HL-60/S4 treated with phorbol 12-myristate 13-acetate at 8.2 ng/mL for 4 days and 3 days (cell line): ENCODE results near the gene CSNK2A2.

ENCODE experiments used
- in situ Hi-C: fragments of 300-500 bp; cut with MboI; formaldehyde crosslinking; loops from 2 replicates; pipeline ENCODE4 v1.15.0; 2022; ENCODE audit warnings: low sequenced_read_pairs

The CSNK2A2 gene

DNA sequence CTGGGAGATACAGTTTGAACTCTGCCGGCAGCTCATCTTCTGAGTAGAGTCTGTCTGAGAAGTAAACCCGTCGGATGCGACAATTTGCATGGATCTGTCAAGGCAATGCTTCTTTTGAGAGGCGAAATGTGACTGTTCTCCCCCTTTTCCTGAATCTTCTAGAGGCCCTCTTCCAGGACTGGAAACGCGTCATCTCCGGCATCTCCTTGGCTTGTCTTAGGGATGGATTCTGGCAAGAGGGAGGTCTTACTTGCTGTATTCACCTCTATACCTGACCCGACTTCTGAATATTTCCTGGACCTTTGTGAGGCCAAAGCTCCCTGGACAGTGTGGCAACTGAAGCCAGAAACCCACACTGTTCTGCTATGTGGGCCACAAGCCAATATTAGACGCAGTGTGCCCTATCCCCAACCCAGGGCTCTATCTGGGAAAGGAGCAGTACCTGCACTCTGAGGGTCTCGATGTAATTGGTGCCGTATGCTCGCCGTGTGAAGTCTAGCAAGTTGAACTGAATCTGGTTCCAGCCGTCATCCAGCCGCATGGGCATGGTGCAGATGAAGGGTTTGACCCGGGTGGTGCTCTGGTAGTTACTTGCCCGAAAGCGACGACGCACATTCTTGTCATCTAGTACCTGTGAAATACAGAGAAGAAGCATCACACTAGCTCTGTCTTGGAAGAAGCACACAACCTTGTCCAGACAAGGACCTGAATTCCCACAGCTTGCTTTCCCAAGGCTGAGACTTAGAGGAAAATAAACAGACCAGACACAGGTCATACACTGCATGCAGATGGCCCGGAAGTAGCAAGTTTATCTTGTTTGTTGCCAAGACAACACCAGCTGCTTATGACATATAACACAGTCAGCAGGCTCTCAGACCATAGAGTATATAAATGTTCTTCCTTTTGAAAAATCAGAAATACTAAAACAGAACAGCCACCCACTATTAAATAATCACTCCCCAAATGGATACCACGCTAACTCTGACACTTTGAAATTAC lies 82.8 kb downstream of the CSNK2A2 start:
- in situ Hi-C loops, result no loop called here

DNA sequence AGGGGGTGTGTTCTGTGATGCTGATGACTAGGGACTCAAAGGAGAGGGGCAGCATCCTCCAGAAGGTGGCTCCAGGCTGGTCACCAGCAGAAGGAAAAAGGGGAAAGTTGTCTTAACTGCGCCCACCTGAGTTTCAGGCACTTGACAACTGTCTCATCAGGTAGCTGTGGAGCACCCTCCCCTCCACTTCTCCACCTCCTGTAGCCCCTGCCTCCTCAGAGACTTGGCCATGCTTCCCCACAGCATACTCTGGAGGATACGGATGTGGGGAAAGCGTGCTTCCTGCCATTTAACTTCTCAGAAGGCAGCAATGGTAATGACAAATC lies 86.6 kb downstream of the CSNK2A2 start:
- in situ Hi-C loops, result no loop called here

DNA sequence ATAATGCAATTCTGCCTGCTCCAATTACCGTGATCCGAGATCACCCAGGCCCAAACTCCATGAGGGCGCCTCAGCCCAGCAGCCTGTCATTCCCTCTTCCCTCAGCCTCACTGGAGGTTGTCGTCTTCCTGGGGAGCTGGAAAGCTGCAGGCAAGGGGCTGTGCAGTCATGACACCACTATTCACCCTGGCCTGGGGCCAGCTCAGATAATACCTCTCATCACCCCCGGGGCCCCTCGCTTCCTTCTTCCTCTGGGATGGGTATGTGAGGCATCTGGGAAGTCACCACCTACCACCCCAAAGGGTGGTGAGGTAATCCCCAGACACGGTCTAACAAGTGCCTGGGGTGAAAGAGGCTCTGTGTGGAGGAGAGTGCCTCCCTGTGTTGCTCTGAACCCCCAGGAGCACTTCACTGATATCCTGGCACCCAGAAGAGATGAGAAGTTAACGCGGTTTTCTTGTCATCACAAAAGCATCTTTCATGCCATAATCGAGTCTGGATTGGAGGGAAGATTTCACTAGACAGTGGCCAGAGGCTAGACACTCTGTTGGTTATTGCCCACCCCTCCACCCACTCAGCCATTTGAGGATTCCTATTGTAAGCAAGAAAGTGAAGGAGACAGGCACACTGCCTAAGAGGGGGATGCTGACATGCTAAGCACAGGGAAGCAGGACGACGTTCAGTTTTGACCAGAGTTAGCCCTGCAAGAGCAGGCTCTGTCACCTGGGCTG lies 87.2 kb downstream of the CSNK2A2 start:
- in situ Hi-C loops, result no loop called here

DNA sequence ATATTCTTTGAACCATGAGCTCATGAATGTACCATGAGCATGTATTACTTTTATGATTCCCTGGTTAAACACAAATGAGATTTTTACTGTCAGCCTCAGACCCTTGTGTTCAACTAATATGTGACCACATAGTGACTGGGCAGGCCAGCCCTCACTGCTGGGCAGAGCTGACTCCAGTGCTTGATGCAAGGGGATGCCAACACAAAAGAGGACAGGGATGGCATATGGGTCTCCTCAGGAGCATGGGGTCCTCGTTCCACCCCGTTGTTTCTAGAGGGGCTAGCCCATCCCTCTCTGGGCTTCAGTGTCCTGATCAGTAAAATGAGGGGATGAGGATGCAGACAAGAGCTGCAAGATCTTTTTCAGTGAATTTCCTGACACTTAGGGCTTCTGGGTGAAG lies 88.0 kb downstream of the CSNK2A2 start:
- in situ Hi-C loops, result no loop called here

DNA sequence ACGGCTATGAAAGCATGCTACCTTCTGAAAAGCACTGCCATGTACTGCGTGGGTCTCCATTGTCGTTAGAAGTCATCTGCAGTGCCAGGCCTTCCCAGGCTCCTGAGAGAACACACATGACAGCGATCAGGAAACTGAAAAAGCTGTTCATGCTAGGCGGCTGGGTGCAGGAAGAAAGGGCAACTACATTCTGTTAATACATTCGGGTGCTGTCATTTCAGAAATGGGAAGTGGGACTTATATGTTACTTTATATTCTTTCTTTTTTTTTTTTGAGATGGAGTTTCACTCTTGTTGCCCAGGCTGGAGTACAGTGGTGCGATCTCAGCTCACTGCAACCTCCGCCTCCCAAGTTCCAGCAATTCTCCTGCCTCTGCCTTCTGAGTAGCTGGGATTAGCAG lies 88.6 kb downstream of the CSNK2A2 start:
- in situ Hi-C loops, result no loop called here
